ENCODE data around the gene DIO3.

The DIO3 gene

DNA sequence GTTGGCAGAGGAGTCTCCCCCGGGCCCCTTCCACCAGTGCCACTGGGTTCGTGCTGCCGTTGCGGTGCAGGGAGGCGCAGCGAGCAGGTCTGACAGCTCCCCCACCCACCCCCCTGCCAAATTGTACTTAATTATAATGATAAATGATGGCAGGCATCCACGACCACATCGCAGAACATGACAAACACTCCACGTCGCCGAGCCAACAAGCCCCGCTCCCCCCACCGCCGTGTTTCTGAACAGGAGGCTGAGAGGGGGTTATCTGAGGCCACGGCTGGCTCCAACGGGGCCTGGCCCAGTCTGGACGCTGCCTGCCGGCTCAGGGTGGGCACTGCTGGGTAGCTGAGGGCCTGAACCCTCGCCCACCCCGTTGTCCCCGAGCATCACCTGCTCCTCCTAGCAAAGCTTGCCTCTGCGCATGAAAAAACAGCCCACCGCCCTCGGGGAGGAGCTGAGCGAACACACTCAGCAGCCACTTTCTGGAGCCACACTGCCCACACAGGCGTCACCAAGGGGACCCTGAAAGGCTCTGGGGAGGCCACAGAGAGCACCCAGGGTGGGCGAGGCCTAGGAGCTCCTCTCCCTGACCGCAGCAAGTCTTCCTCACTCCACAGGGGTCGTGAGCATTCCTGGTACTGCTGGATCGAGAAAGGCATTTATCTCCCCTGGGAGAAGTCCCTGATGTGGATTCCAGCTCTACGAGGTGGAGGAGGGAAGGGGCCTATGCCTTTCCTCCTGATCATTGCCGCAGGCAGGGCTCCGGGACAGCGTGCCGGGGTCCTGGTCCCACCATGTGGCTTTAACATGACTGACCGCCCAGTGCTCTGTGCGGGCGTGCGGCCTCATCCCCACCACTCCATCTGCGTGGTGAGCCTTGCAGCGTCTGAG, 35.4 kb upstream of the DIO3 start:
- TF ChIP-seq, protein P1, sequence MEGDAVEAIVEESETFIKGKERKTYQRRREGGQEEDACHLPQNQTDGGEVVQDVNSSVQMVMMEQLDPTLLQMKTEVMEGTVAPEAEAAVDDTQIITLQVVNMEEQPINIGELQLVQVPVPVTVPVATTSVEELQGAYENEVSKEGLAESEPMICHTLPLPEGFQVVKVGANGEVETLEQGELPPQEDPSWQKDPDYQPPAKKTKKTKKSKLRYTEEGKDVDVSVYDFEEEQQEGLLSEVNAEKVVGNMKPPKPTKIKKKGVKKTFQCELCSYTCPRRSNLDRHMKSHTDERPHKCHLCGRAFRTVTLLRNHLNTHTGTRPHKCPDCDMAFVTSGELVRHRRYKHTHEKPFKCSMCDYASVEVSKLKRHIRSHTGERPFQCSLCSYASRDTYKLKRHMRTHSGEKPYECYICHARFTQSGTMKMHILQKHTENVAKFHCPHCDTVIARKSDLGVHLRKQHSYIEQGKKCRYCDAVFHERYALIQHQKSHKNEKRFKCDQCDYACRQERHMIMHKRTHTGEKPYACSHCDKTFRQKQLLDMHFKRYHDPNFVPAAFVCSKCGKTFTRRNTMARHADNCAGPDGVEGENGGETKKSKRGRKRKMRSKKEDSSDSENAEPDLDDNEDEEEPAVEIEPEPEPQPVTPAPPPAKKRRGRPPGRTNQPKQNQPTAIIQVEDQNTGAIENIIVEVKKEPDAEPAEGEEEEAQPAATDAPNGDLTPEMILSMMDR (IDR thresholded peaks at IDR 0.05; ENCODE audit: low read depth, low read length, poor library complexity, severe bottlenecking) = no peak
- TF ChIP-seq EZH2phosphoT487 (IDR thresholded peaks at IDR 0.05; ENCODE audit: borderline replicate concordance, low read length) = no peak
- Histone ChIP-seq H3K9me3 (ENCODE audit: control insufficient read depth, insufficient read depth, low read length) (no peaks in the 10 kb centered on the region), H3K27me3 (ENCODE audit: control insufficient read depth, low read length) (no peaks in the 10 kb centered on the region), H3K27ac (ENCODE audit: low read depth, low read length) (no peak overlapping the region), H3K4me1 (ENCODE audit: control insufficient read depth, low read length) (no peaks in the 10 kb centered on the region), H3K36me3 (ENCODE audit: control insufficient read depth, low read length) (no peaks in the 10 kb centered on the region), H3K4me2 (ENCODE audit: low read length) (no peak overlapping the region), H3F3A (ENCODE audit: control insufficient read depth, insufficient read depth) (no peaks in the 10 kb centered on the region), H4K20me1 (ENCODE audit: control insufficient read depth, insufficient read depth, low read depth, low read length) (no peaks in the 10 kb centered on the region), H3K4me3 (ENCODE audit: low read length) (no peak overlapping the region), H3K79me2 (ENCODE audit: control insufficient read depth, low read length) (no peaks in the 10 kb centered on the region), H3K9me2 (replicated peaks; ENCODE audit: control insufficient read depth, low read length) (no peaks in the 10 kb centered on the region)

DNA sequence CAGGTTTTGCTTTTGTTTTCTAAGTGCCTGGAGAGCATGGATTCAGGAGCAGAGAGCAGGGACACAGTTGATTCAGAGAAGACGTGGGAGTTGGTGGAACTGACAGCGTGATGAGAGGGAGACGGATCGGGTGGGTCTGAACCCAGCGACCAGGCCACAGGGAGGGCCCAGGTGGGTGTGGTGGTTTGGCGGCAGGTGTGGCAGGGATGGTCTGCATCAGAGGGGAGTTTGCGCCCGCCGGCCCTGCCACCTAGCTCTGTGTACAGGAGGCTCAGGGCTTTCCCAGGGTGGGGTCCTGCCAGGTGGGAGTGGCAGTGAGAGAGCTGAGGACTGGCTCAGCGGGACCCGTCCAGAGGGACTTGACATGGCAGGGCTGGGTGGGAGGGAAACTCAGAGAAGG, 33.3 kb upstream of the DIO3 start:
- Histone ChIP-seq H3K27ac (ENCODE audit: low read depth, low read length) (no peak overlapping the region), H3K27me3 (ENCODE audit: control insufficient read depth, low read length) (no peaks in the 10 kb centered on the region), H3K4me3 (ENCODE audit: low read length) (no peak overlapping the region), H3K79me2 (ENCODE audit: control insufficient read depth, low read length) (no peaks in the 10 kb centered on the region), H4K20me1 (ENCODE audit: control insufficient read depth, insufficient read depth, low read depth, low read length) (no peaks in the 10 kb centered on the region), H3K9me2 (replicated peaks; ENCODE audit: control insufficient read depth, low read length) (no peaks in the 10 kb centered on the region), H3K36me3 (ENCODE audit: control insufficient read depth, low read length) (no peaks in the 10 kb centered on the region), H3K9me3 (ENCODE audit: control insufficient read depth, insufficient read depth, low read length) (no peaks in the 10 kb centered on the region), H3K4me2 (ENCODE audit: low read length) (no peak overlapping the region), H3F3A (ENCODE audit: control insufficient read depth, insufficient read depth) (no peaks in the 10 kb centered on the region), H3K4me1 (ENCODE audit: control insufficient read depth, low read length) (no peaks in the 10 kb centered on the region)
- TF ChIP-seq, protein P1 (IDR thresholded peaks at IDR 0.05; ENCODE audit: low read depth, low read length, poor library complexity, severe bottlenecking) = no peak
- no peak for TF ChIP-seq EZH2phosphoT487 (IDR thresholded peaks at IDR 0.05; ENCODE audit: borderline replicate concordance, low read length)

DNA sequence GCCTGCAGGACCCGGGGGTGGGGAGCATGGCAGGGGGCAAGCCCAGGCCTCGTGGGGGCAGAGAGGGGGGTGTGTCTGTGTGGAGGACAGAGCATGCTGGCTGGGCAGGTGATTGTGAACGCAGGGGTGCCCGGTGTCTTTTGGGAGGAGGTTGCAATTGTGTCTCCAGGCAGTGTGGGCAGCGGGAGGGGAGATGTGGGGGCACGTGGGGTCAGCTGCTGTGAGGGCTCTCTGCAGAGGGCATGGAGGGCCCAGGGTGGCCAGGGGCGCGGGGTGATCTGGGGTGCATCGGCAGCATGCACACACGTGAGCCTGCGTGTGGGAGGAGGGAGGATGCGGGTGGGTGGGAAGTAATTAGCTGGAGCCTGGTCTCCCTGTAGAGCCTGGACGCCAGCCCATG, 32.2 kb upstream of the DIO3 start:
- no peak overlapping the region for H3K4me3 ChIP-seq (ENCODE audit: low read length)
- H3K4me1 ChIP-seq (ENCODE audit: control insufficient read depth, low read length) = no peaks in the 10 kb centered on the region
- H3K27me3 ChIP-seq (ENCODE audit: control insufficient read depth, low read length) = no peaks in the 10 kb centered on the region
- TF ChIP-seq, protein P1 (IDR thresholded peaks at IDR 0.05; ENCODE audit: low read depth, low read length, poor library complexity, severe bottlenecking) = no peak
- TF ChIP-seq EZH2phosphoT487 (IDR thresholded peaks at IDR 0.05; ENCODE audit: borderline replicate concordance, low read length) = no peak
- H3K27ac ChIP-seq (ENCODE audit: low read depth, low read length) = no peak overlapping the region
- no peaks in the 10 kb centered on the region for H3K9me2 ChIP-seq (replicated peaks; ENCODE audit: control insufficient read depth, low read length)
- no peaks in the 10 kb centered on the region for H3F3A ChIP-seq (ENCODE audit: control insufficient read depth, insufficient read depth)
- no peaks in the 10 kb centered on the region for H3K9me3 ChIP-seq (ENCODE audit: control insufficient read depth, insufficient read depth, low read length)
- no peaks in the 10 kb centered on the region for H4K20me1 ChIP-seq (ENCODE audit: control insufficient read depth, insufficient read depth, low read depth, low read length)
- no peaks in the 10 kb centered on the region for H3K36me3 ChIP-seq (ENCODE audit: control insufficient read depth, low read length)
- H3K79me2 ChIP-seq (ENCODE audit: control insufficient read depth, low read length) = no peaks in the 10 kb centered on the region
- no peak overlapping the region for H3K4me2 ChIP-seq (ENCODE audit: low read length)
